ENCODE measurements around the gene SFXN2. TPM values are rescaled to one million over a fixed set of nuclear protein-coding genes. Genes with fewer than 3 reads are reported as not detected.

The SFXN2 gene
- total and polyA plus RNA-seq, 2 experiments from 2014 or later: 5.7 to 6.2 TPM

DNA sequence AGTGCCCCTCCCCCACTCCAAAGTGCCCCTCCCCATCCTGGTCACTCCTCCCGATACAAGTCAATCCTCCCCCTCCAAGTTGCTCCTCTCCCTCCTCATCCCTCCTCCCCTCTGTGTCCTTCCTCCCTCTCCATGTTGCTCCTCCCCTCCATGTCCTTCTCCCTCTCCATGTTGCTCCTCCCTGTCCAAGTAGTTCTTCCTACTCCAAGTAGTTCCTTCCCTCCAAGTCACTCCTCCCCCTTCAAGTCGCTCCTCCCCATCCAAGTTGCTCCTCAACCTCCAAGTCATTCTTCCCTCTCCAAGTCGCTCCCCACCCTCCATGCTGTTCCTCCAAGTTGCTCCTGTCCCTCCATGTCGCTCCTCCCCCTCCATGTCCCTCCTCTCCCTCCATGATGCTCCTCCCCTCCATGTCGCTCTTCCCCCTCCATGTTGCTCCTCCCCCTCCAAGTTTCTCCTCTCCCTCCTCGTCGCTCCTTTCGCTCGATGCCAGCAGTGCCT is 20.7 kb downstream of the SFXN2 start (continued):
- TF ChIP-seq, protein P1, sequence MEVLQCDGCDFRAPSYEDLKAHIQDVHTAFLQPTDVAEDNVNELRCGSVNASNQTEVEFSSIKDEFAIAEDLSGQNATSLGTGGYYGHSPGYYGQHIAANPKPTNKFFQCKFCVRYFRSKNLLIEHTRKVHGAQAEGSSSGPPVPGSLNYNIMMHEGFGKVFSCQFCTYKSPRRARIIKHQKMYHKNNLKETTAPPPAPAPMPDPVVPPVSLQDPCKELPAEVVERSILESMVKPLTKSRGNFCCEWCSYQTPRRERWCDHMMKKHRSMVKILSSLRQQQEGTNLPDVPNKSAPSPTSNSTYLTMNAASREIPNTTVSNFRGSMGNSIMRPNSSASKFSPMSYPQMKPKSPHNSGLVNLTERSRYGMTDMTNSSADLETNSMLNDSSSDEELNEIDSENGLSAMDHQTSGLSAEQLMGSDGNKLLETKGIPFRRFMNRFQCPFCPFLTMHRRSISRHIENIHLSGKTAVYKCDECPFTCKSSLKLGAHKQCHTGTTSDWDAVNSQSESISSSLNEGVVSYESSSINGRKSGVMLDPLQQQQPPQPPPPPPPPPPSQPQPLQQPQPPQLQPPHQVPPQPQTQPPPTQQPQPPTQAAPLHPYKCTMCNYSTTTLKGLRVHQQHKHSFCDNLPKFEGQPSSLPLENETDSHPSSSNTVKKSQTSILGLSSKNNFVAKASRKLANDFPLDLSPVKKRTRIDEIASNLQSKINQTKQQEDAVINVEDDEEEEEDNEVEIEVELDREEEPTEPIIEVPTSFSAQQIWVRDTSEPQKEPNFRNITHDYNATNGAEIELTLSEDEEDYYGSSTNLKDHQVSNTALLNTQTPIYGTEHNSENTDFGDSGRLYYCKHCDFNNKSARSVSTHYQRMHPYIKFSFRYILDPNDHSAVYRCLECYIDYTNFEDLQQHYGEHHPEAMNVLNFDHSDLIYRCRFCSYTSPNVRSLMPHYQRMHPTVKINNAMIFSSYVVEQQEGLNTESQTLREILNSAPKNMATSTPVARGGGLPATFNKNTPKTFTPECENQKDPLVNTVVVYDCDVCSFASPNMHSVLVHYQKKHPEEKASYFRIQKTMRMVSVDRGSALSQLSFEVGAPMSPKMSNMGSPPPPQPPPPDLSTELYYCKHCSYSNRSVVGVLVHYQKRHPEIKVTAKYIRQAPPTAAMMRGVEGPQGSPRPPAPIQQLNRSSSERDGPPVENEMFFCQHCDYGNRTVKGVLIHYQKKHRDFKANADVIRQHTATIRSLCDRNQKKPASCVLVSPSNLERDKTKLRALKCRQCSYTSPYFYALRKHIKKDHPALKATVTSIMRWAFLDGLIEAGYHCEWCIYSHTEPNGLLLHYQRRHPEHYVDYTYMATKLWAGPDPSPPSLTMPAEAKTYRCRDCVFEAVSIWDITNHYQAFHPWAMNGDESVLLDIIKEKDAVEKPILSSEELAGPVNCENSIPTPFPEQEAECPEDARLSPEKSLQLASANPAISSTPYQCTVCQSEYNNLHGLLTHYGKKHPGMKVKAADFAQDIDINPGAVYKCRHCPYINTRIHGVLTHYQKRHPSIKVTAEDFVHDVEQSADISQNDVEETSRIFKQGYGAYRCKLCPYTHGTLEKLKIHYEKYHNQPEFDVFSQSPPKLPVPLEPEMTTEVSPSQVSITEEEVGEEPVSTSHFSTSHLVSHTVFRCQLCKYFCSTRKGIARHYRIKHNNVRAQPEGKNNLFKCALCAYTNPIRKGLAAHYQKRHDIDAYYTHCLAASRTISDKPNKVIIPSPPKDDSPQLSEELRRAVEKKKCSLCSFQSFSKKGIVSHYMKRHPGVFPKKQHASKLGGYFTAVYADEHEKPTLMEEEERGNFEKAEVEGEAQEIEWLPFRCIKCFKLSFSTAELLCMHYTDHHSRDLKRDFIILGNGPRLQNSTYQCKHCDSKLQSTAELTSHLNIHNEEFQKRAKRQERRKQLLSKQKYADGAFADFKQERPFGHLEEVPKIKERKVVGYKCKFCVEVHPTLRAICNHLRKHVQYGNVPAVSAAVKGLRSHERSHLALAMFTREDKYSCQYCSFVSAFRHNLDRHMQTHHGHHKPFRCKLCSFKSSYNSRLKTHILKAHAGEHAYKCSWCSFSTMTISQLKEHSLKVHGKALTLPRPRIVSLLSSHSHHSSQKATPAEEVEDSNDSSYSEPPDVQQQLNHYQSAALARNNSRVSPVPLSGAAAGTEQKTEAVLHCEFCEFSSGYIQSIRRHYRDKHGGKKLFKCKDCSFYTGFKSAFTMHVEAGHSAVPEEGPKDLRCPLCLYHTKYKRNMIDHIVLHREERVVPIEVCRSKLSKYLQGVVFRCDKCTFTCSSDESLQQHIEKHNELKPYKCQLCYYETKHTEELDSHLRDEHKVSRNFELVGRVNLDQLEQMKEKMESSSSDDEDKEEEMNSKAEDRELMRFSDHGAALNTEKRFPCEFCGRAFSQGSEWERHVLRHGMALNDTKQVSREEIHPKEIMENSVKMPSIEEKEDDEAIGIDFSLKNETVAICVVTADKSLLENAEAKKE (CRISPR knock-in tag; IDR thresholded peaks at IDR 0.05): no peak
- TF ChIP-seq EZH2phosphoT487 (IDR thresholded peaks at IDR 0.05; ENCODE audit: unreplicated experiment): no peak

DNA sequence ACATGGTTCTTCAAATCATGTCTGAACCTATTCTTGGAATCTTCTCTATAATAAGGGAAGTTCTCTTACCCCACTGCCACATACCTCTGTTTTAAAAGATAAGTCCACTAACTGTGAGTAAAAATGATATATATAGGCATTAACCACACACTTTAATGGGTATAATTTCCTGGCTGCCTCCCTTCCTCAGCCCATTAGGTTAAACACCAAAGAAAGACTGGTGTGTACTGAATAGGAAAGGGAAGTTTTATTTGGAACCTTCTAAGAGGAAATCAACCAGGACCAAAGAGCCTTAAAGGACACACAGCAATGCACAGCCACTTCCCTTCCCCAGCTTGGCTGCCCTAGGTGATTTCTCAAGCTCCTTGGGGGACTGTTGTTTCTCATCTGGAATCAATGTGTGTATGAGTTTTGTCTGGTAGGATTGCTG is 24.3 kb downstream of the SFXN2 start:
- Histone ChIP-seq H2AFZ (no peak overlapping the region), H3K79me2 (replicated peaks; ENCODE audit: insufficient read depth) (no peaks in the 10 kb centered on the region), H3K36me3 (ENCODE audit: insufficient read depth) (no peaks in the 10 kb centered on the region), H3F3A (replicated peaks; ENCODE audit: low read depth) (peaks cover 3% of the 10 kb centered on the region; the same call in 1 of the 2 replicates), H3K9me2 (ENCODE audit: insufficient read depth) (no peaks in the 10 kb centered on the region), H3K4me1 (ENCODE audit: insufficient read depth) (peaks cover 5% of the 10 kb centered on the region; the same call in 1 of the 2 replicates), H3K27ac (ENCODE audit: low read depth) (peak overlapping the region; percentile 34), H4K20me1 (replicated peaks; ENCODE audit: insufficient read depth) (no peaks in the 10 kb centered on the region; the same call in 1 of the 2 replicates), H3K4me3 (no peak overlapping the region), H3K4me2 (no peak overlapping the region), H3K27me3 (ENCODE audit: insufficient read depth) (no peaks in the 10 kb centered on the region)
- Mint-ChIP-seq H3K9me3 (no peaks in the 10 kb centered on the region), H3K4me1 (peaks cover 25% of the 10 kb centered on the region), H3K27ac (no peak overlapping the region), H3K27me3 (ENCODE audit: insufficient read depth, low read depth, poor library complexity) (peaks cover 4% of the 10 kb centered on the region), H3K4me3 (no peak overlapping the region), H3K36me3 (ENCODE audit: low read depth) (peaks cover 32% of the 10 kb centered on the region)
- DNase-seq (ENCODE audit: low spot score): no peak
- no peak for ATAC-seq
- TF ChIP-seq, protein P2, sequence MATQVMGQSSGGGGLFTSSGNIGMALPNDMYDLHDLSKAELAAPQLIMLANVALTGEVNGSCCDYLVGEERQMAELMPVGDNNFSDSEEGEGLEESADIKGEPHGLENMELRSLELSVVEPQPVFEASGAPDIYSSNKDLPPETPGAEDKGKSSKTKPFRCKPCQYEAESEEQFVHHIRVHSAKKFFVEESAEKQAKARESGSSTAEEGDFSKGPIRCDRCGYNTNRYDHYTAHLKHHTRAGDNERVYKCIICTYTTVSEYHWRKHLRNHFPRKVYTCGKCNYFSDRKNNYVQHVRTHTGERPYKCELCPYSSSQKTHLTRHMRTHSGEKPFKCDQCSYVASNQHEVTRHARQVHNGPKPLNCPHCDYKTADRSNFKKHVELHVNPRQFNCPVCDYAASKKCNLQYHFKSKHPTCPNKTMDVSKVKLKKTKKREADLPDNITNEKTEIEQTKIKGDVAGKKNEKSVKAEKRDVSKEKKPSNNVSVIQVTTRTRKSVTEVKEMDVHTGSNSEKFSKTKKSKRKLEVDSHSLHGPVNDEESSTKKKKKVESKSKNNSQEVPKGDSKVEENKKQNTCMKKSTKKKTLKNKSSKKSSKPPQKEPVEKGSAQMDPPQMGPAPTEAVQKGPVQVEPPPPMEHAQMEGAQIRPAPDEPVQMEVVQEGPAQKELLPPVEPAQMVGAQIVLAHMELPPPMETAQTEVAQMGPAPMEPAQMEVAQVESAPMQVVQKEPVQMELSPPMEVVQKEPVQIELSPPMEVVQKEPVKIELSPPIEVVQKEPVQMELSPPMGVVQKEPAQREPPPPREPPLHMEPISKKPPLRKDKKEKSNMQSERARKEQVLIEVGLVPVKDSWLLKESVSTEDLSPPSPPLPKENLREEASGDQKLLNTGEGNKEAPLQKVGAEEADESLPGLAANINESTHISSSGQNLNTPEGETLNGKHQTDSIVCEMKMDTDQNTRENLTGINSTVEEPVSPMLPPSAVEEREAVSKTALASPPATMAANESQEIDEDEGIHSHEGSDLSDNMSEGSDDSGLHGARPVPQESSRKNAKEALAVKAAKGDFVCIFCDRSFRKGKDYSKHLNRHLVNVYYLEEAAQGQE (IDR thresholded peaks at IDR 0.05; ENCODE audit: unreplicated experiment): no peak
- TF ChIP-seq, protein P3, sequence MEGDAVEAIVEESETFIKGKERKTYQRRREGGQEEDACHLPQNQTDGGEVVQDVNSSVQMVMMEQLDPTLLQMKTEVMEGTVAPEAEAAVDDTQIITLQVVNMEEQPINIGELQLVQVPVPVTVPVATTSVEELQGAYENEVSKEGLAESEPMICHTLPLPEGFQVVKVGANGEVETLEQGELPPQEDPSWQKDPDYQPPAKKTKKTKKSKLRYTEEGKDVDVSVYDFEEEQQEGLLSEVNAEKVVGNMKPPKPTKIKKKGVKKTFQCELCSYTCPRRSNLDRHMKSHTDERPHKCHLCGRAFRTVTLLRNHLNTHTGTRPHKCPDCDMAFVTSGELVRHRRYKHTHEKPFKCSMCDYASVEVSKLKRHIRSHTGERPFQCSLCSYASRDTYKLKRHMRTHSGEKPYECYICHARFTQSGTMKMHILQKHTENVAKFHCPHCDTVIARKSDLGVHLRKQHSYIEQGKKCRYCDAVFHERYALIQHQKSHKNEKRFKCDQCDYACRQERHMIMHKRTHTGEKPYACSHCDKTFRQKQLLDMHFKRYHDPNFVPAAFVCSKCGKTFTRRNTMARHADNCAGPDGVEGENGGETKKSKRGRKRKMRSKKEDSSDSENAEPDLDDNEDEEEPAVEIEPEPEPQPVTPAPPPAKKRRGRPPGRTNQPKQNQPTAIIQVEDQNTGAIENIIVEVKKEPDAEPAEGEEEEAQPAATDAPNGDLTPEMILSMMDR (conservative IDR thresholded peaks at IDR 0.05; ENCODE audit: low read depth in 2 of 2): no peak
- TF ChIP-seq POLR2AphosphoS5 (IDR thresholded peaks at IDR 0.05; ENCODE audit: low read depth): no peak; the same call in 1 of the 2 replicates
- no peak for TF ChIP-seq EZH2 (IDR thresholded peaks at IDR 0.05; ENCODE audit: low read depth, unreplicated experiment)

Data from GM23338 (cell line).